Tibial artery (tissue), 4 donors: Measurements from ENCODE around the gene SMAD6.

Experiments used
- DNase-seq, 2 donors: peaks; one replicate each; pipeline ENCODE4 v3.0.0-alpha.2; 2019
- H3K27ac ChIP-seq, 2 donors: fragments of 200-600 bp; sonication (generic) in 1 of 2; 1 replicate in 1 of 2; 2 replicates in 1 of 2; pipeline ENCODE4 v1.5.1; 2018 to 2019; ENCODE audit warnings: mild to moderate bottlenecking in 1 of 2
- H3K27me3 ChIP-seq, 2 donors: fragments of 200-600 bp; sonication (generic) in 1 of 2; one replicate each; pipeline versions ENCODE4 v1.5.1 to v1.6.0; 2016 to 2019
- H3K36me3 ChIP-seq, 3 donors: fragments of 200-600 bp; sonication (generic) in 2 of 3; one replicate each; pipeline ENCODE4 v1.5.1; 2016 to 2019; ENCODE audit warnings: mild to moderate bottlenecking in 2 of 3
- H3K4me1 ChIP-seq, 4 donors: fragments of 200-600 bp; sonication (generic) in 2 of 4; 1 replicate in 3 of 4; 2 replicates in 1 of 4; pipeline ENCODE4 v1.5.1; 2016 to 2019
- H3K4me3 ChIP-seq, 2 donors: fragments of 200-600 bp; sonication (generic) in 1 of 2; 1 replicate in 1 of 2; 2 replicates in 1 of 2; pipeline ENCODE4 v1.5.1; 2018 to 2019; ENCODE audit warnings: mild to moderate bottlenecking in 2 of 2
- H3K9me3 ChIP-seq, 3 donors: fragments of 200-600 bp; sonication (generic) in 1 of 3; one replicate each; pipeline ENCODE4 v1.5.1; 2016 to 2019
- intact Hi-C: fragments of 100-400 bp; cut with DNase I; formaldehyde crosslinking; loops from one replicate; pipeline ENCODE4 v1.15.0; 2023; ENCODE audit warnings: low total_unique reads
- TF ChIP-seq, protein P1 (sequence below), 2 experiments: fragments of 200-600 bp in 1 of 2; fragments of 450-650 bp in 1 of 2; IDR thresholded peaks; one replicate each; pipeline ENCODE4 v1.5.1; 2017 to 2019; ENCODE audit warnings: antibody characterized with exemption in 2 of 2, mild to moderate bottlenecking in 1 of 2, moderate library complexity in 1 of 2

Gene SMAD6

DNA sequence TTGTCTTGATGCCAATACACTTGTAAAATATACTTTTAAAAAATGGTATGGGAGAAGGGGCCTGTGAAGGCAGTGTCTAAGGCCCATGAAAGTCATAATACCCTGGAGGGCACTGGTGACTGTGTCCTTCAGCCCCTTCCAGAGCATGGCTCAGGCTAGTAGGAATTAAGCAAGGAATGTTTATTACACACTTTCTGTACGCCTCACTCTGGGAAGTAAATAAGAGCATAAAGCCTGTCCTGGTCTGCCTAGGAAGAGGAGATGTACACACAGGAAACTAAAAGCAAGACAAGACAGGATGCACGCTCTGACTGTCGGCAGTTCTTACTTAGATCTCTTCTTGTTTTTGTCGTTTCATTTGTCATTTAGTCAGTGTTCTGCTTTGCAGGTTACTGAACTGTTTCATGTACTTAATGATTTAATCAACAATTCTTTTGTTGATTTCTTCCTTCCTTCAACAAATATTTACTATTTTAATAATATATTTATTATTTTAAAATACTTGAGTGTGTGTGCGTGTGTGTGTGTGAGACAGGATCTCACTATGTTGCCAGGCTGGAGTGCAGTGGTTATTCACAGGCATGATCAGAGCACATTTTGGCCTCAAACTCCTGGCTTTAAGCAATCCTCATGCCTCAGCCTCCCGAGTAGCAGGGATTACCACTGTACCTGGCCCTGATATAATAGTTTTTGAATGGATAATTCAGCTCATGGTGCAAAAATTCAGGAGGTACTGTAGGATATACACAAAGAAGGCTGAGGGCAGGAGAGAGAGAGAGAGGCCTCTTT lies 9.0 kb upstream of the SMAD6 start:
- Histone ChIP-seq H3K36me3 (no peaks in the 10 kb centered on the region), H3K4me3 (no peak overlapping the region), H3K27me3 (no peaks in the 10 kb centered on the region), H3K9me3 (no peaks in the 10 kb centered on the region), H3K27ac (no peak overlapping the region), H3K4me1 (peaks cover 0 to 3% (median 1%) of the 10 kb centered on the region in 4 donors)
- DNase-seq: no peak
- TF ChIP-seq, protein P1, sequence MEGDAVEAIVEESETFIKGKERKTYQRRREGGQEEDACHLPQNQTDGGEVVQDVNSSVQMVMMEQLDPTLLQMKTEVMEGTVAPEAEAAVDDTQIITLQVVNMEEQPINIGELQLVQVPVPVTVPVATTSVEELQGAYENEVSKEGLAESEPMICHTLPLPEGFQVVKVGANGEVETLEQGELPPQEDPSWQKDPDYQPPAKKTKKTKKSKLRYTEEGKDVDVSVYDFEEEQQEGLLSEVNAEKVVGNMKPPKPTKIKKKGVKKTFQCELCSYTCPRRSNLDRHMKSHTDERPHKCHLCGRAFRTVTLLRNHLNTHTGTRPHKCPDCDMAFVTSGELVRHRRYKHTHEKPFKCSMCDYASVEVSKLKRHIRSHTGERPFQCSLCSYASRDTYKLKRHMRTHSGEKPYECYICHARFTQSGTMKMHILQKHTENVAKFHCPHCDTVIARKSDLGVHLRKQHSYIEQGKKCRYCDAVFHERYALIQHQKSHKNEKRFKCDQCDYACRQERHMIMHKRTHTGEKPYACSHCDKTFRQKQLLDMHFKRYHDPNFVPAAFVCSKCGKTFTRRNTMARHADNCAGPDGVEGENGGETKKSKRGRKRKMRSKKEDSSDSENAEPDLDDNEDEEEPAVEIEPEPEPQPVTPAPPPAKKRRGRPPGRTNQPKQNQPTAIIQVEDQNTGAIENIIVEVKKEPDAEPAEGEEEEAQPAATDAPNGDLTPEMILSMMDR (IDR thresholded peaks at IDR 0.05): no peak
- intact Hi-C loops: no loop called here

DNA sequence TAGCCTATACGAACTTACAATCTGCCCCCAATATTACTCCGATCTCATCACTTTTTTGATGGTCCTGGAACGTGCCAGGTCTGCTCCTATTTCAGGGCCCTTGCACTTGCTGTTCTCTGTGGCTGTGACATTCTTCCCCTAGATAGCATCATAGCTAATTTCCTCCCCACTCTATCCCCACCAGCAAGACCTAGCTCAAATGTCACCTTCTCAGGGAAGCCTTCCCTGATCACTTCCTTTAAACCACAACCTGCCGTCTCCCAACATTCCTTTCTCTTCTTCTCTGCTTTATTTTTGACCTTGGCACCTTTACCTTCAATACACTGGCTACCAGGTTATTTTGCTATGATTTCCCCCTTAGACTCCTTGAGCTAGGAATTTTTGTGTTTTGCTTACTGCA lies 5.3 kb upstream of the SMAD6 start:
- H3K4me3 ChIP-seq: no peak overlapping the region
- H3K27me3 ChIP-seq: no peaks in the 10 kb centered on the region
- H3K36me3 ChIP-seq: no peaks in the 10 kb centered on the region
- DNase-seq: no peak
- H3K4me1 ChIP-seq: peaks cover 0 to 10% (median 7%) of the 10 kb centered on the region in 4 donors
- no peaks in the 10 kb centered on the region for H3K9me3 ChIP-seq
- no peak overlapping the region for H3K27ac ChIP-seq
- TF ChIP-seq, protein P1 (IDR thresholded peaks at IDR 0.05): no peak
- intact Hi-C loops: no loop called here

DNA sequence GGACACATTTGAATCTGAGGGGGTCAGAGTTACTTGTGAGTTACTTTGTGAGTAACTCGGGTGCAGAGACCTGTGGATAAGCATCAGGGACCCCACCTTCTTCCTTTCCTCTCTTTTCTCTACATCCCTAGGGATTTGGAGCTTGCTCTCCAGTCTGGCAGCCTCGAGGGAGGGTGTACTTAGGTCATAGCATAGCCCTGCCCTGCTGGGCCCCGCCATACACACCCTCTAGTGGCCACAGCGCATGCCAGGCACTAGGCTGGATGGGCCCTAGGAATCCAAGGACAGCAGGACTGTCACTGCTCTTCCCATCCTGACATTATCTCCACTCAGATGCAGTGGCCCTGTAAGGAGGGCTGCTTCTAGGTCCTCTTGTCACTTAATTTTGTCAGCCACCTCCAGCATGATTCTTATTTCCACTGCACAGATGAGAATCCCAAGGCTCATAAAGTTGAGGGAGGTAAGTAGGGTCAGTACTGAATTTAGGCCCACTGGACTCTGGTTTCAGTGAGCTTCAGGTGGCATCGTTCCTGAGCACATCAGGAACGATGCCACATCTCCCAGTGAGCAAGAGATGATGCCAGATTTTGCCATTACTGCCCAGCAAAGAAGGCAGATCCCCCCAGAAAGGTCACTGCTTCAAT lies 3.6 kb upstream of the SMAD6 start:
- TF ChIP-seq, protein P1 (IDR thresholded peaks at IDR 0.05): peak; percentile 69 to 80
- DNase-seq: peak; percentile 71 to 82
- no peak overlapping the region for H3K4me3 ChIP-seq
- peaks cover 0 to 10% (median 7%) of the 10 kb centered on the region in 4 donors for H3K4me1 ChIP-seq
- no peaks in the 10 kb centered on the region for H3K27me3 ChIP-seq
- H3K27ac ChIP-seq: peak overlapping the region; percentile 7 to 66
- intact Hi-C loops: no loop called here
- H3K36me3 ChIP-seq: no peaks in the 10 kb centered on the region
- H3K9me3 ChIP-seq: no peaks in the 10 kb centered on the region

DNA sequence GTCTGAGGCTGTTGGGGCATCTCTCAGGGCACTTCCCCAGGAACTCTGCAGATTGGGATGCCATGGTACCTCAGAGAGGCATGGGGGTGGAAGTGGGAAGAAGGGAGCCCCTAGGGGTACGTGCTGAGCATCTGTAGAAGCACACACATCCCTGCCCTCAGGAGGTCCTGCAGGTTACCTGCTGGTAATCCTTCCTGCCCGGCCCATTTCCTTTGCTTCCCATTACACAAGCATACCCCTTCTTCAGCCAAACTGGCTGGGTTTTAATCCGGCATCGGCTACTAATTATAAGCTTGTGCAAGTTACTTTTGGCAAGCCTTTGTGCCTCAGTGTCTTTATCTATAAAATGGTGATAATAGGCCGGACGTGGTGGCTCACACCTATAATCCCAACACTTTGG lies 3.1 kb upstream of the SMAD6 start:
- Histone ChIP-seq H3K27ac (peak overlapping the region in 1 of 2 donors; percentile 66), H3K9me3 (no peaks in the 10 kb centered on the region), H3K36me3 (no peaks in the 10 kb centered on the region), H3K4me1 (peaks cover 0 to 10% (median 7%) of the 10 kb centered on the region in 4 donors), H3K4me3 (no peak overlapping the region), H3K27me3 (no peaks in the 10 kb centered on the region)
- intact Hi-C loops: no loop called here
- TF ChIP-seq, protein P1 (IDR thresholded peaks at IDR 0.05): no peak
- no peak for DNase-seq

DNA sequence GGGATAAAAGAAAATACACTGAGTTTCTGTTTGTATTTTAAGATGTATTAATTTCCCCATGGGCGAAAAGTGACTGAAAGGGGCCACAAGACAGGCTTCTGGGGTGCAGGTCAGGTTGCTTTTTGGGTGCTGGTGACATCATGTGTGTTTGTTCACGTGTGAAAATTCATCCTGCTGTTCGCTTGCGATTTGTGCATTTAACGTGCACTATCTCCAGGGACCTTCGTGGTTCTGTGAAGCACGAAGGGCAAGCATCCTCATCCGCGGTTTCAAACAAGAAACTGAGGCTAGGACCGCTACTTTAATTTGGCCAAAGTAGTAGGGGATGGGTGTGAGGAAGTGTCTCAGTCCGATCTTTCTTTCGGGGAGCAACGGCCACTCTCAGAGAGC lies 1.6 kb upstream of the SMAD6 start:
- DNase-seq: no peak
- H3K36me3 ChIP-seq: no peaks in the 10 kb centered on the region
- peak overlapping the region; percentile 66 to 86 for H3K27ac ChIP-seq
- H3K27me3 ChIP-seq: no peaks in the 10 kb centered on the region
- intact Hi-C loops: loop anchor here (5.0 kb wide), 1 partner anchor 152 kb away; no protein-coding TSS in a partner anchor
- H3K4me1 ChIP-seq: peaks cover 0 to 20% (median 16%) of the 10 kb centered on the region in 4 donors
- H3K4me3 ChIP-seq: peak overlapping the region; percentile 78 to 84
- TF ChIP-seq, protein P1 (IDR thresholded peaks at IDR 0.05): no peak
- H3K9me3 ChIP-seq: no peaks in the 10 kb centered on the region
